SK-N-SH (cell line): Measurements from ENCODE around the gene MIS12. TPM values are rescaled to one million over a fixed set of nuclear protein-coding genes. Genes with fewer than 3 reads are reported as not detected.

Experiments used
- CTCF ChIA-PET: fragments of 300-600, 350-600 bp; formaldehyde crosslinking; extraction: SDS; loops from one replicate; lab custom pipeline; 2021; lab: Yijun Ruan, JAX
- POLR2A ChIA-PET: fragments of 350-600 bp; sonication (Branson Sonifier 250); formaldehyde crosslinking; extraction: SDS; loops from one replicate; lab custom pipeline; 2020; ENCODE audit warnings: antibody characterized with exemption, inconsistent platforms; lab: Yijun Ruan, JAX
- DNase-seq: peaks from one replicate; pipeline ENCODE4 v3.0.0; 2012
- H2AFZ ChIP-seq: fragments of 200-600 bp; sonication (generic); 2 replicates; pipeline ENCODE4 v1.8.1; 2016; ENCODE audit warnings: antibody characterized with exemption, mild to moderate bottlenecking, low read depth
- H3F3A ChIP-seq: fragments of 200-600 bp; sonication (generic); replicated peaks from 2 replicates; pipeline ENCODE3; 2016; ENCODE audit warnings: antibody characterized with exemption, mild to moderate bottlenecking; ENCODE audit not compliant: insufficient read depth
- H3K27ac ChIP-seq, 2 experiments: fragments of 200-500 bp in 1 of 2; fragments of 200-600 bp in 1 of 2; sonication (Bioruptor generic) in 1 of 2; sonication (generic), shearing (Covaris generic) in 1 of 2; 2 replicates each; pipeline versions ENCODE4 v1.5.1 to v1.6.1; 2014 to 2016; ENCODE audit warnings: low read depth in 2 of 2, inconsistent platforms in 1 of 2, low read length in 1 of 2, mild to moderate bottlenecking in 1 of 2, mixed read lengths in 1 of 2
- H3K27me3 ChIP-seq: fragments of 200-600 bp; sonication (generic), shearing (Covaris generic); 2 replicates; pipeline ENCODE4 v1.6.1; 2016; ENCODE audit warnings: mixed run types; ENCODE audit not compliant: insufficient read depth
- H3K36me3 ChIP-seq, 2 experiments: fragments of 200-500 bp in 1 of 2; fragments of 200-600 bp in 1 of 2; sonication (Bioruptor generic) in 1 of 2; sonication (generic) in 1 of 2; replicated peaks in 1 of 2; 2 replicates each; pipeline versions ENCODE3 to v1.5.1; 2014 to 2016; ENCODE audit warnings: low read length in 1 of 2, mild to moderate bottlenecking in 1 of 2; ENCODE audit not compliant: insufficient read depth in 2 of 2, control insufficient read depth in 1 of 2
- H3K4me1 ChIP-seq, 2 experiments: fragments of 200-500 bp in 1 of 2; fragments of 200-600 bp in 1 of 2; sonication (Bioruptor generic) in 1 of 2; sonication (generic), shearing (Covaris generic) in 1 of 2; 2 replicates each; pipeline versions ENCODE4 v1.5.1 to v1.6.1; 2014 to 2016; ENCODE audit warnings: low read depth in 1 of 2, low read length in 1 of 2, mixed run types in 1 of 2; ENCODE audit not compliant: insufficient read depth in 2 of 2, control insufficient read depth in 1 of 2
- H3K4me2 ChIP-seq: fragments of 200-600 bp; sonication (generic), shearing (Covaris generic); 2 replicates; pipeline ENCODE4 v1.6.1; 2017; ENCODE audit warnings: mixed run types
- H3K4me3 ChIP-seq, 2 experiments: fragments of 200-500 bp in 1 of 2; fragments of 200-600 bp in 1 of 2; sonication (Bioruptor generic) in 1 of 2; sonication (generic), shearing (Covaris generic) in 1 of 2; 2 replicates each; pipeline versions ENCODE4 v1.5.1 to v1.8.1; 2014 to 2016; ENCODE audit warnings: low read depth in 2 of 2, inconsistent platforms in 1 of 2, low read length in 1 of 2, mild to moderate bottlenecking in 1 of 2, mixed read lengths in 1 of 2, moderate library complexity in 1 of 2
- H3K79me2 ChIP-seq: fragments of 200-600 bp; sonication (generic); 2 replicates; pipeline ENCODE4 v1.8.1; 2017; ENCODE audit warnings: mild to moderate bottlenecking; ENCODE audit not compliant: insufficient read depth
- H3K9ac ChIP-seq: fragments of 200-600 bp; sonication (generic); 2 replicates; pipeline ENCODE4 v1.6.1; 2017; ENCODE audit warnings: mixed run types
- H3K9me2 ChIP-seq: fragments of 200-600 bp; sonication (generic); 2 replicates; pipeline ENCODE4 v1.6.1; 2017; ENCODE audit warnings: mixed run types
- H3K9me3 ChIP-seq: fragments of 200-600 bp; sonication (generic); 2 replicates; pipeline ENCODE4 v1.6.1; 2017; ENCODE audit warnings: mixed run types, mild to moderate bottlenecking, moderate library complexity
- H4K20me1 ChIP-seq: fragments of 200-600 bp; sonication (generic); 2 replicates; pipeline ENCODE4 v1.6.1; 2017; ENCODE audit warnings: mild to moderate bottlenecking, mixed run types; ENCODE audit not compliant: insufficient read depth
- CHD2 ChIP-seq: fragments of 150-350 bp; IDR thresholded peaks from 2 replicates; pipeline ENCODE4 v1.6.1; 2018; ENCODE audit warnings: low read length; ENCODE audit not compliant: partially characterized antibody
- EP300 ChIP-seq, 2 experiments: IDR thresholded peaks; 2 replicates each; pipeline versions ENCODE4 v1.4.0 to v1.6.1; 2012; ENCODE audit warnings: borderline replicate concordance in 1 of 2, low read depth in 1 of 2, low read length in 1 of 2
- FOSL2 ChIP-seq: IDR thresholded peaks from 2 replicates; pipeline ENCODE4 v1.4.0; 2012; ENCODE audit warnings: low read depth, mild to moderate bottlenecking, moderate library complexity, borderline replicate concordance
- JUND ChIP-seq: IDR thresholded peaks from 2 replicates; pipeline ENCODE4 v1.4.0; 2012
- NFIC ChIP-seq: IDR thresholded peaks from 2 replicates; pipeline ENCODE4 v1.4.0; 2012; ENCODE audit warnings: borderline replicate concordance
- RFX5 ChIP-seq: IDR thresholded peaks from 2 replicates; pipeline ENCODE4 v1.6.1; 2012; ENCODE audit warnings: mild to moderate bottlenecking, improper control_type of control experiment, low read length
- SMC3 ChIP-seq: IDR thresholded peaks from 2 replicates; pipeline ENCODE4 v1.6.1; 2012; ENCODE audit warnings: low read depth, low read length, improper control_type of control experiment
- TAF1 ChIP-seq: IDR thresholded peaks from 2 replicates; pipeline ENCODE4 v1.6.1; 2012; ENCODE audit warnings: low read depth, mild to moderate bottlenecking, low read length, moderate library complexity, borderline replicate concordance
- USF2 ChIP-seq: fragments of 150-350 bp; IDR thresholded peaks from 2 replicates; pipeline ENCODE4 v1.6.1; 2017; ENCODE audit warnings: antibody characterized with exemption, low read length, low read depth, borderline replicate concordance
- ZBTB33 ChIP-seq: IDR thresholded peaks from 2 replicates; pipeline ENCODE4 v1.4.0; 2012; ENCODE audit warnings: low read depth, borderline replicate concordance
- WGBS: methylation state at CpG from one replicate; pipeline ENCODE4 v1.1.6; 2017; ENCODE audit warnings: low lambda C conversion rate; 5-methylcytosine and 5-hydroxymethylcytosine counted together
- polyA plus RNA-seq, 3 experiments: library from polyadenylated mRNA; depleted of rRNA; stranded (reverse); fragments of >200 nt; gene quantifications; 2 replicates each; pipeline ENCODE4 v1.2.3, GENCODE V29; 2012
- TF ChIP-seq, protein P1 (sequence below): fragments of 200-600 bp; sonication (generic); IDR thresholded peaks from 2 replicates; pipeline ENCODE4 v1.6.1; 2017; ENCODE audit warnings: antibody characterized with exemption, mild to moderate bottlenecking, moderate library complexity
- TF ChIP-seq, protein P2 (sequence below): fragments of 150-350 bp; IDR thresholded peaks from 2 replicates; pipeline ENCODE4 v1.6.1; 2016; ENCODE audit warnings: mild to moderate bottlenecking, low read depth, low read length

MIS12 gene
- polyA plus RNA-seq, 1 of the 3 experiments (the other 2 are of a cell fraction): 9.3 TPM

- no peaks in the 10 kb centered on the region for H4K20me1 ChIP-seq
- WGBS: 77% methylated on average over 17 of the region's 17 CpGs
- no peak overlapping the region for H3K4me3 ChIP-seq
- H3K36me3 ChIP-seq: peaks cover 0 to 3% of the 10 kb centered on the region in 2 experiments
- peaks cover 28% of the 10 kb centered on the region for H3F3A ChIP-seq
- no peak overlapping the region for H3K27ac ChIP-seq
- peaks cover 0 to 9% of the 10 kb centered on the region in 2 experiments; a peak in 2 of 4 replicates for H3K4me1 ChIP-seq
- POLR2A ChIA-PET: no interaction called here
- no peaks in the 10 kb centered on the region for H3K79me2 ChIP-seq
- CTCF ChIA-PET: interaction anchor here (1.2 kb wide), 1 partner anchor 11 kb away, joined by 3 read pairs; a partner anchor contains a TSS
- no peak overlapping the region for H2AFZ ChIP-seq
- H3K27me3 ChIP-seq: no peaks in the 10 kb centered on the region
- H3K9ac ChIP-seq: no peak overlapping the region
- H3K9me2 ChIP-seq: no peaks in the 10 kb centered on the region
- no peaks in the 10 kb centered on the region for H3K9me3 ChIP-seq
- no peak overlapping the region for H3K4me2 ChIP-seq
- no peak for DNase-seq
- TF ChIP-seq JUND (no peak), ZBTB33 (no peak), NFIC (no peak), CHD2 (no peak), RFX5 (no peak), USF2 (no peak), EP300 (IDR thresholded peaks at IDR 0.05; ENCODE audit: borderline replicate concordance in 1 of 2, low read depth in 1 of 2, low read length in 1 of 2) (no peak)
- TF ChIP-seq, protein P1, sequence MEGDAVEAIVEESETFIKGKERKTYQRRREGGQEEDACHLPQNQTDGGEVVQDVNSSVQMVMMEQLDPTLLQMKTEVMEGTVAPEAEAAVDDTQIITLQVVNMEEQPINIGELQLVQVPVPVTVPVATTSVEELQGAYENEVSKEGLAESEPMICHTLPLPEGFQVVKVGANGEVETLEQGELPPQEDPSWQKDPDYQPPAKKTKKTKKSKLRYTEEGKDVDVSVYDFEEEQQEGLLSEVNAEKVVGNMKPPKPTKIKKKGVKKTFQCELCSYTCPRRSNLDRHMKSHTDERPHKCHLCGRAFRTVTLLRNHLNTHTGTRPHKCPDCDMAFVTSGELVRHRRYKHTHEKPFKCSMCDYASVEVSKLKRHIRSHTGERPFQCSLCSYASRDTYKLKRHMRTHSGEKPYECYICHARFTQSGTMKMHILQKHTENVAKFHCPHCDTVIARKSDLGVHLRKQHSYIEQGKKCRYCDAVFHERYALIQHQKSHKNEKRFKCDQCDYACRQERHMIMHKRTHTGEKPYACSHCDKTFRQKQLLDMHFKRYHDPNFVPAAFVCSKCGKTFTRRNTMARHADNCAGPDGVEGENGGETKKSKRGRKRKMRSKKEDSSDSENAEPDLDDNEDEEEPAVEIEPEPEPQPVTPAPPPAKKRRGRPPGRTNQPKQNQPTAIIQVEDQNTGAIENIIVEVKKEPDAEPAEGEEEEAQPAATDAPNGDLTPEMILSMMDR: no peak
Observed at GRCh38 chr17:5511401-5512225, 25.2 kb downstream of the MIS12 start.

- no peak overlapping the region for H3K9ac ChIP-seq
- no peak overlapping the region for H3K4me3 ChIP-seq
- H3K79me2 ChIP-seq: no peaks in the 10 kb centered on the region
- POLR2A ChIA-PET: interaction anchor here (0.6 kb wide), 1 partner anchor 21 kb away, joined by 5 read pairs; no protein-coding TSS in a partner anchor
- TF ChIP-seq SMC3: no peak
- TF ChIP-seq TAF1: no peak
- TF ChIP-seq JUND: no peak
- no peak for TF ChIP-seq USF2
- no peak for TF ChIP-seq FOSL2
- TF ChIP-seq, protein P2, sequence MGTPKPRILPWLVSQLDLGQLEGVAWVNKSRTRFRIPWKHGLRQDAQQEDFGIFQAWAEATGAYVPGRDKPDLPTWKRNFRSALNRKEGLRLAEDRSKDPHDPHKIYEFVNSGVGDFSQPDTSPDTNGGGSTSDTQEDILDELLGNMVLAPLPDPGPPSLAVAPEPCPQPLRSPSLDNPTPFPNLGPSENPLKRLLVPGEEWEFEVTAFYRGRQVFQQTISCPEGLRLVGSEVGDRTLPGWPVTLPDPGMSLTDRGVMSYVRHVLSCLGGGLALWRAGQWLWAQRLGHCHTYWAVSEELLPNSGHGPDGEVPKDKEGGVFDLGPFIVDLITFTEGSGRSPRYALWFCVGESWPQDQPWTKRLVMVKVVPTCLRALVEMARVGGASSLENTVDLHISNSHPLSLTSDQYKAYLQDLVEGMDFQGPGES: no peak
- no peaks in the 10 kb centered on the region for H3K9me3 ChIP-seq
- WGBS: 76% methylated on average over 7 of the region's 7 CpGs
- H3K27ac ChIP-seq: no peak overlapping the region
- CTCF ChIA-PET: no interaction called here
- H2AFZ ChIP-seq: no peak overlapping the region
- peaks cover 0 to 3% of the 10 kb centered on the region in 2 experiments for H3K36me3 ChIP-seq
- H4K20me1 ChIP-seq: no peaks in the 10 kb centered on the region
- DNase-seq: no peak
- H3F3A ChIP-seq: peaks cover 35% of the 10 kb centered on the region
- H3K4me1 ChIP-seq: peaks cover 0 to 15% of the 10 kb centered on the region in 2 experiments; a peak in 2 of 4 replicates
- H3K4me2 ChIP-seq: no peak overlapping the region
- H3K27me3 ChIP-seq: no peaks in the 10 kb centered on the region
- H3K9me2 ChIP-seq: no peaks in the 10 kb centered on the region
Observed at GRCh38 chr17:5513628-5514027, 27.3 kb downstream of the MIS12 start.
